A673 (cell line): ENCODE results near the gene GRB10.

Experiments used
- EZH2 ChIP-seq: fragments of 200-600 bp; sonication (generic); IDR thresholded peaks from 2 replicates; pipeline ENCODE4 v1.6.1; 2017; ENCODE audit warnings: borderline replicate concordance, low read depth, mild to moderate bottlenecking, mixed read lengths, antibody characterized with exemption, low read length; ENCODE audit not compliant: poor library complexity, severe bottlenecking
- TF ChIP-seq, protein P1 (sequence below): fragments of 300-800, 200-600 bp; sonication (generic); conservative IDR thresholded peaks from 2 replicates; pipeline ENCODE4 v1.5.1; 2017; ENCODE audit warnings: low read depth, mild to moderate bottlenecking, antibody characterized with exemption, low read length, moderate library complexity, mixed read lengths

DNA sequence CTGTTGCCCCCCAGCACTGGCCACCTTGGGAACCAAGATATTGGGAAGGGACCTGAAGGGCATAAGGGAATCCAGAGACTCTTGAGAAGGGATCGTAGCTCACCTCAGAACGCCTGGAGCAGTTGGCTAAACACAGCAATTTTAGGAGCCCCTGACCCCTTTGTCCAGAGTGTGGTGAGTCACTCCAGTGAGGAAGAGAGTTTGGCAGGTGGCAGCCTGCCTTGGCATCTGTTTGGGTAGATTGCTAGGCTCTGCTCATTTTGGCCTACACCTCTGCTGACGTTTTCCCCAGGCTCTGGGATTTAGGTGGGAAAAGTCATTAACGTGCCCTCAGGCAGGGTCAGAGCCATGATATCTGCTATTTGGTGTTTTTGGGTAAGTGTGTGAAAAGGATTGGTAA is 100.6 kb downstream of the GRB10 start:
- TF ChIP-seq, protein P1, sequence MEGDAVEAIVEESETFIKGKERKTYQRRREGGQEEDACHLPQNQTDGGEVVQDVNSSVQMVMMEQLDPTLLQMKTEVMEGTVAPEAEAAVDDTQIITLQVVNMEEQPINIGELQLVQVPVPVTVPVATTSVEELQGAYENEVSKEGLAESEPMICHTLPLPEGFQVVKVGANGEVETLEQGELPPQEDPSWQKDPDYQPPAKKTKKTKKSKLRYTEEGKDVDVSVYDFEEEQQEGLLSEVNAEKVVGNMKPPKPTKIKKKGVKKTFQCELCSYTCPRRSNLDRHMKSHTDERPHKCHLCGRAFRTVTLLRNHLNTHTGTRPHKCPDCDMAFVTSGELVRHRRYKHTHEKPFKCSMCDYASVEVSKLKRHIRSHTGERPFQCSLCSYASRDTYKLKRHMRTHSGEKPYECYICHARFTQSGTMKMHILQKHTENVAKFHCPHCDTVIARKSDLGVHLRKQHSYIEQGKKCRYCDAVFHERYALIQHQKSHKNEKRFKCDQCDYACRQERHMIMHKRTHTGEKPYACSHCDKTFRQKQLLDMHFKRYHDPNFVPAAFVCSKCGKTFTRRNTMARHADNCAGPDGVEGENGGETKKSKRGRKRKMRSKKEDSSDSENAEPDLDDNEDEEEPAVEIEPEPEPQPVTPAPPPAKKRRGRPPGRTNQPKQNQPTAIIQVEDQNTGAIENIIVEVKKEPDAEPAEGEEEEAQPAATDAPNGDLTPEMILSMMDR, result no peak
- no peak for TF ChIP-seq EZH2
